Measurements from ENCODE around the gene PTOV1.

PTOV1 gene

GRCh38 chr19:49872245-49873128 lies 21.5 kb downstream of the PTOV1 start:
- no peak for TF ChIP-seq CTCF (IDR thresholded peaks at IDR 0.05; ENCODE audit: insufficient read depth, low read length, missing control alignments)
- POLR2A ChIA-PET: no interaction called here
- no peak overlapping the region for H3K4me3 ChIP-seq (ENCODE audit: low read depth, low read length)
- no peak for DNase-seq (ENCODE audit: low read depth, low spot score)
- CTCF ChIA-PET: no interaction called here

GRCh38 chr19:49873129-49873521 lies 22.2 kb downstream of the PTOV1 start:
- no peak for DNase-seq (ENCODE audit: low read depth, low spot score)
- CTCF ChIA-PET: no interaction called here
- H3K4me3 ChIP-seq (ENCODE audit: low read depth, low read length): no peak overlapping the region
- POLR2A ChIA-PET: no interaction called here
- TF ChIP-seq CTCF (IDR thresholded peaks at IDR 0.05; ENCODE audit: insufficient read depth, low read length, missing control alignments): no peak

- CTCF ChIA-PET: no interaction called here
- no peak overlapping the region for H3K4me3 ChIP-seq (ENCODE audit: low read depth, low read length)
- POLR2A ChIA-PET: no interaction called here
- TF ChIP-seq CTCF (IDR thresholded peaks at IDR 0.05; ENCODE audit: insufficient read depth, low read length, missing control alignments): no peak
- no peak for DNase-seq (ENCODE audit: low read depth, low spot score)
Measured at GRCh38 chr19:49873834-49874233, 22.9 kb downstream of the PTOV1 start.

GRCh38 chr19:49874503-49875157 lies 23.7 kb downstream of the PTOV1 start:
- TF ChIP-seq CTCF (IDR thresholded peaks at IDR 0.05; ENCODE audit: insufficient read depth, low read length, missing control alignments): no peak
- ChIA-PET CTCF (interaction anchor here (1.6 kb wide), 1 partner anchor 10 kb away, joined by 3 read pairs; no protein-coding TSS in a partner anchor), POLR2A (interaction anchor here (2.0 kb wide), 1 partner anchor 16 kb away, joined by 7 read pairs; no protein-coding TSS in a partner anchor)
- peak overlapping the region; percentile 100; the same call in 1 of the 2 replicates for H3K4me3 ChIP-seq (ENCODE audit: low read depth, low read length)
- no peak for DNase-seq (ENCODE audit: low read depth, low spot score)

- DNase-seq (ENCODE audit: low read depth, low spot score): no peak
- CTCF ChIA-PET: interaction anchor here (0.5 to 1.6 kb wide), 2 partner anchors 10 to 626 kb away, joined by 3 read pairs; no protein-coding TSS in a partner anchor
- no peak for TF ChIP-seq CTCF (IDR thresholded peaks at IDR 0.05; ENCODE audit: insufficient read depth, low read length, missing control alignments)
- POLR2A ChIA-PET: interaction anchor here (2.0 kb wide), 1 partner anchor 16 kb away, joined by 7 read pairs; no protein-coding TSS in a partner anchor
- peak overlapping the region; percentile 100 for H3K4me3 ChIP-seq (ENCODE audit: low read depth, low read length)
Measured at GRCh38 chr19:49875177-49875576, 24.2 kb downstream of the PTOV1 start.

Measured in AG04449 (cell line).